Neuron (in vitro differentiated cells): ENCODE data around the gene ST6GAL2.

Experiments used
- H2AFZ ChIP-seq: one replicate; pipeline ENCODE4 v1.6.1; 2013; ENCODE audit warnings: low read depth, mild to moderate bottlenecking, inconsistent platforms, low read length, moderate library complexity
- H3K27me3 ChIP-seq: one replicate; pipeline ENCODE4 v1.6.1; 2013; ENCODE audit warnings: low read length; ENCODE audit not compliant: insufficient read depth
- H3K36me3 ChIP-seq: one replicate; pipeline ENCODE4 v1.6.1; 2013; ENCODE audit warnings: low read length; ENCODE audit not compliant: insufficient read depth
- H3K4me1 ChIP-seq: one replicate; pipeline ENCODE4 v1.6.1; 2013; ENCODE audit warnings: low read length; ENCODE audit not compliant: insufficient read depth
- H3K4me3 ChIP-seq: 2 replicates; pipeline ENCODE4 v1.5.1; 2013; ENCODE audit warnings: mild to moderate bottlenecking, low read length, moderate library complexity
- H3K9me3 ChIP-seq: one replicate; pipeline ENCODE4 v1.6.1; 2013; ENCODE audit warnings: low read length

The ST6GAL2 gene

DNA sequence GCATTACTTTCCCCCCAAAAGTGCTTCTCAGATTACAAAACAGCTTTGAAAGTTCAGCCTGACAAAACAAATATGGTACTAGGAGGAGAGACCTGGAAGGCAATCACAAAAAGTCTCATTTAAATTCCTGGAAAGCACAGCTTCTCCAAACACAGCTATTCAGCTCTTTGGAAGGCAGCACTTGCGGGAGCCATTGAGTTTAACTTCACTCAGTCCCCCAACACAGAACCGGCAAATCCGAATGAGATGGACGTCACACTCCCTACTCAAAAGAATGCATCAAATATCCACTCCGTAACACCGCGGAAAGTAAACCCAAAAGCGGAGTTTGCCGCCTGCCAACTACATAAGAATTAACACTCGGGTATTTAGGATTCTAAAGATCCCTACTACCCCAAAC, 638 bp downstream of the ST6GAL2 start:
- Histone ChIP-seq H3K4me3 (no peak overlapping the region), H2AFZ (no peak overlapping the region), H3K36me3 (no peaks in the 10 kb centered on the region), H3K9me3 (no peaks in the 10 kb centered on the region), H3K27me3 (peaks cover 36% of the 10 kb centered on the region), H3K4me1 (peaks cover 20% of the 10 kb centered on the region)

GRCh38 chr2:106882673-106883072, 3.3 kb downstream of the ST6GAL2 start:
- Histone ChIP-seq H3K9me3 (no peaks in the 10 kb centered on the region), H3K4me1 (peaks cover 20% of the 10 kb centered on the region), H3K4me3 (no peak overlapping the region), H3K36me3 (no peaks in the 10 kb centered on the region), H2AFZ (no peak overlapping the region), H3K27me3 (peaks cover 32% of the 10 kb centered on the region)

- H3K4me3 ChIP-seq: no peak overlapping the region
- no peaks in the 10 kb centered on the region for H3K4me1 ChIP-seq
- no peaks in the 10 kb centered on the region for H3K36me3 ChIP-seq
- H3K27me3 ChIP-seq: no peaks in the 10 kb centered on the region
- no peaks in the 10 kb centered on the region for H3K9me3 ChIP-seq
- H2AFZ ChIP-seq: no peak overlapping the region
These were observed 7.8 kb downstream of the ST6GAL2 start for GRCh38 chr2:106878206-106878605.

DNA sequence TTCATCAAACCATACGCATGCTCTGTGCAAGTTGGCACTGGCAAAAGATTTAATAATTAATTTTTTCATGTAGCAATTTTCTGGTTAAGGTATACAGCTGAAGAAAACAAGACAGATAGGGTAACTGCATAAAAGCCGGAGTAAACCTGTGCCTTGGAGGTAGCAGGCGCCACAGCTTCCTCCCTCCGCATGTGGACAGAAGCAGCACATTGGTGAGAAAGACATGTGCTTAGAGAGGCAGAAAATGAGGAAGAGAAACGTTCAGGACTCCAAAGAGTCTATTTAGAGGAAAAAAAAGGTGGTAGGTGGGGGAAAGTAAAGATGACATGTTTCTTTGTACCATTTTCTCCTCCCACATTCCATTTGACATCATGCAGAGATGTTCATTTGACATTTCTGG, 9.3 kb downstream of the ST6GAL2 start:
- Histone ChIP-seq H3K4me3 (no peak overlapping the region), H3K9me3 (no peaks in the 10 kb centered on the region), H3K27me3 (no peaks in the 10 kb centered on the region), H2AFZ (no peak overlapping the region), H3K4me1 (no peaks in the 10 kb centered on the region), H3K36me3 (no peaks in the 10 kb centered on the region)

GRCh38 chr2:106869512-106870275, 16.3 kb downstream of the ST6GAL2 start:
- H3K27me3 ChIP-seq: no peaks in the 10 kb centered on the region
- no peaks in the 10 kb centered on the region for H3K36me3 ChIP-seq
- no peak overlapping the region for H3K4me3 ChIP-seq
- no peaks in the 10 kb centered on the region for H3K4me1 ChIP-seq
- H2AFZ ChIP-seq: no peak overlapping the region
- no peaks in the 10 kb centered on the region for H3K9me3 ChIP-seq

DNA sequence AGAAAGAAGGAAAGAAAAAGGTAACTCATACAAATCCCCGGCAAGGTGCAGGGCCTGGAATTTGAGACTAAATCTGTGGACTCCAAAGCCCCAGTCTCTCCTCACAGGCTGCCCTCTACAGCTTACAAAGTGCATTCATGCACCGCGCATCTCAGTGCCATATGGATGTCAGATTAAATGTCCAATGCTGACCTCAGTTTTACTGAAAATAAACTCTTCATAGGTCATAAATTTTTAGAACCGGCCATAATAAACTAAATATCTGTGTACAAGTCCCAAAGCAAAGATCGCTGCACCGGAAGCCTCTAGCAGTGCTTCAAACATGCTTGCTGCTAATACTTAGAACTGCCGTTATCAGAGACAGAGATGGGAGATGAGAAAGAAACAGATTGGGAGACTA, 17.7 kb downstream of the ST6GAL2 start:
- Histone ChIP-seq H3K4me3 (no peak overlapping the region), H3K27me3 (no peaks in the 10 kb centered on the region)

GRCh38 chr2:106867196-106867953, 18.6 kb downstream of the ST6GAL2 start:
- Histone ChIP-seq H3K4me1 (no peaks in the 10 kb centered on the region), H3K27me3 (no peaks in the 10 kb centered on the region), H3K36me3 (no peaks in the 10 kb centered on the region), H3K9me3 (no peaks in the 10 kb centered on the region), H3K4me3 (no peak overlapping the region), H2AFZ (no peak overlapping the region)

More for the DNA sequence above, 17.7 kb downstream of the ST6GAL2 start:
- H3K9me3 ChIP-seq: no peaks in the 10 kb centered on the region
- no peak overlapping the region for H2AFZ ChIP-seq
- no peaks in the 10 kb centered on the region for H3K36me3 ChIP-seq
- no peaks in the 10 kb centered on the region for H3K4me1 ChIP-seq

DNA sequence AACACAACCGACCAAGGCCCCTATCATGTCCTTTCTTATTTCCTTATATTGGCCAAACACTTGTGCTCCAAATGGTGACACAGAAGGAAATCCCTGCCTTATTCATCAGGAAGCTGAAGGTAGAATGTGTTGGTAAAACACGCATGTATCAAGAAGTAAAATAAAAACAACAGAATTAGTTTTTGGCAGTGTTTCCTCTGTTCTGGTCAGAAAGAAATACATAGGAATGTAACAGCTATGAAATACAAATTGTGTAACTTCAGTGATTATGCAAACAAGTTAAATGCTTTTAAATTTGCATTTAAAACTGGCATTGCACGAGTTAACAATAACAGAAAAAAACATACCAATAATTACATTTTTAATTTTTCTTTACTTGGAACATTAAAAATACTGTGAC, 19.3 kb downstream of the ST6GAL2 start:
- no peaks in the 10 kb centered on the region for H3K36me3 ChIP-seq
- no peak overlapping the region for H2AFZ ChIP-seq
- no peaks in the 10 kb centered on the region for H3K9me3 ChIP-seq
- H3K27me3 ChIP-seq: no peaks in the 10 kb centered on the region
- no peak overlapping the region for H3K4me3 ChIP-seq
- no peaks in the 10 kb centered on the region for H3K4me1 ChIP-seq

- H3K9me3 ChIP-seq: no peaks in the 10 kb centered on the region
- H3K4me1 ChIP-seq: no peaks in the 10 kb centered on the region
- no peaks in the 10 kb centered on the region for H3K36me3 ChIP-seq
- H3K27me3 ChIP-seq: peaks cover 2% of the 10 kb centered on the region
- no peak overlapping the region for H2AFZ ChIP-seq
- no peak overlapping the region for H3K4me3 ChIP-seq
These were observed 21.9 kb downstream of the ST6GAL2 start for GRCh38 chr2:106864051-106864450.

DNA sequence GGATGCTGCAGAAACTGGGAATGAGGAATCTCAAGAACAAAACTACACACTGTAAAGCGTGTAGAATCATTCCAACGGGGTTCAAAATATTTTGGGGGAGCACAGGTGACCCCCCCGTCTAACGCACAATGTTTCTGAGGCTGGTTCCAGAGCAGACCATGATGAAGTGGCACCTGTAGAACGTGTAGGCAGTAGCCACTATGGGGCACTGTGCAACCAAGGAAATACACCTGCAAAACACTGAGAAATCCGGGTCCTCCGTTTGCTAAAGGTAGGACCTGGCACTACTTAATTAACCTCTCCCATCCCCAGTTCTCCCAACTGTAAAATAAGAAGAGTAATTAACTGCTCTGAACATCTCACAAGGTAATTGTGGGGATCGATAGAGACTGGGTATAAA, 22.6 kb downstream of the ST6GAL2 start:
- H3K9me3 ChIP-seq: peaks cover 3% of the 10 kb centered on the region

GRCh38 chr2:106859498-106859897, 26.5 kb downstream of the ST6GAL2 start:
- no peak overlapping the region for H3K4me3 ChIP-seq
- H3K9me3 ChIP-seq: peaks cover 3% of the 10 kb centered on the region
- H2AFZ ChIP-seq: no peak overlapping the region
- peaks cover 2% of the 10 kb centered on the region for H3K27me3 ChIP-seq
- no peaks in the 10 kb centered on the region for H3K4me1 ChIP-seq
- no peaks in the 10 kb centered on the region for H3K36me3 ChIP-seq

More for the DNA sequence above, 22.6 kb downstream of the ST6GAL2 start:
- Histone ChIP-seq H3K36me3 (no peaks in the 10 kb centered on the region), H3K27me3 (peaks cover 2% of the 10 kb centered on the region), H2AFZ (no peak overlapping the region), H3K4me3 (no peak overlapping the region), H3K4me1 (no peaks in the 10 kb centered on the region)

DNA sequence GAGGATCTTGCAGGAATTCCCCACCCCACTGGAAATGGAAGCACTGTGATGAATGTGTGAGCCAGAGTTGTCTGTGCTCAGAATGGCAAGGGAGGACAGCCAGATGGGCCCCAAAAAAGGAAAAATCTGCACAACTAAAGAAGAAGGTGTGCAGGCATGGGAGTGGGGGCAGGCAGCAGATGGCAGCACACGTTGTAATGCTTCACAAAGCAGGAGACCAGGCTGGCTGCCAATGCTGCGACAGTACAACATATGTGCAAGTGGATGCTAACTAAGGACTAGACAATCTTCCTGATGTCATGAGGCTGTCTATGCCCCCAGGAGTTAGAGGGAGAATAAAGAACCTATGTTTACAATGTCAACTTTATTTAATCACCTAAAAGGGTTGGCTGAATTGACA, 27.2 kb downstream of the ST6GAL2 start:
- peaks cover 3% of the 10 kb centered on the region for H3K9me3 ChIP-seq
- H3K4me1 ChIP-seq: no peaks in the 10 kb centered on the region
- H3K36me3 ChIP-seq: no peaks in the 10 kb centered on the region
- H3K27me3 ChIP-seq: peaks cover 2% of the 10 kb centered on the region
- H2AFZ ChIP-seq: no peak overlapping the region
- H3K4me3 ChIP-seq: no peak overlapping the region

- H3K36me3 ChIP-seq: no peaks in the 10 kb centered on the region
- H2AFZ ChIP-seq: no peak overlapping the region
- no peak overlapping the region for H3K4me3 ChIP-seq
- H3K9me3 ChIP-seq: peaks cover 3% of the 10 kb centered on the region
- H3K27me3 ChIP-seq: peaks cover 2% of the 10 kb centered on the region
- H3K4me1 ChIP-seq: no peaks in the 10 kb centered on the region
These were observed 28.0 kb downstream of the ST6GAL2 start for GRCh38 chr2:106857882-106858478.
